HEK293T (cell line): ENCODE measurements around the gene MYLK.

Experiments
- ARNT ChIP-seq: fragments of 450-650 bp; IDR thresholded peaks from 2 replicates; pipeline ENCODE4 v1.6.1; 2017; ENCODE audit warnings: mild to moderate bottlenecking
- BHLHE40 ChIP-seq: fragments of 450-650 bp; IDR thresholded peaks from 2 replicates; pipeline ENCODE4 v1.6.1; 2016; ENCODE audit warnings: mild to moderate bottlenecking, moderate library complexity, borderline replicate concordance
- CTBP1 ChIP-seq: fragments of 450-650 bp; IDR thresholded peaks from 2 replicates; pipeline ENCODE4 v1.6.1; 2016; ENCODE audit warnings: borderline replicate concordance
- FOXA1 ChIP-seq: fragments of 450-650 bp; IDR thresholded peaks from 2 replicates; pipeline ENCODE4 v1.6.1; 2016; ENCODE audit warnings: mild to moderate bottlenecking
- FOXK2 ChIP-seq: fragments of 450-650 bp; IDR thresholded peaks from 2 replicates; pipeline ENCODE4 v1.6.1; 2016; ENCODE audit warnings: mild to moderate bottlenecking
- HDGF ChIP-seq: fragments of 450-650 bp; IDR thresholded peaks from 2 replicates; pipeline ENCODE4 v1.6.1; 2017; ENCODE audit warnings: antibody characterized with exemption, borderline replicate concordance
- LEF1 ChIP-seq: fragments of 450-650 bp; IDR thresholded peaks from 2 replicates; pipeline ENCODE4 v1.6.1; 2017; ENCODE audit warnings: mild to moderate bottlenecking, borderline replicate concordance
- PKNOX1 ChIP-seq: fragments of 450-650 bp; IDR thresholded peaks from 2 replicates; pipeline ENCODE4 v1.6.1; 2016
- SUZ12 ChIP-seq: fragments of 450-650 bp; IDR thresholded peaks from 2 replicates; pipeline ENCODE4 v1.6.1; 2016; ENCODE audit warnings: mild to moderate bottlenecking
- TARDBP ChIP-seq: fragments of 450-650 bp; IDR thresholded peaks from 2 replicates; pipeline ENCODE4 v1.6.1; 2016

- TF ChIP-seq BHLHE40 (no peak), PKNOX1 (no peak), SUZ12 (no peak), LEF1 (no peak), FOXK2 (no peak), HDGF (no peak), TARDBP (no peak), CTBP1 (no peak), ARNT (no peak), FOXA1 (no peak)
Measured at GRCh38 chr3:123907720-123908119, 23.6 kb upstream of the MYLK start.
